Activated T-cell treated with anti-CD3 and anti-CD28 coated beads for 24 hours (primary cell): Measurements from ENCODE around the gene PRPF38B.

ENCODE experiments used
- DNase-seq: peaks from one replicate; pipeline ENCODE4 v3.0.0-alpha.2; 2020; ENCODE audit warnings: low read depth

PRPF38B gene

GRCh38 chr1:108717774-108718316, 25.7 kb downstream of the PRPF38B start:
- DNase-seq, result no peak

- DNase-seq, result no peak
These were observed 27.0 kb downstream of the PRPF38B start for GRCh38 chr1:108718927-108719655.

GRCh38 chr1:108719656-108720435, 27.7 kb downstream of the PRPF38B start:
- no peak for DNase-seq

GRCh38 chr1:108722292-108722691, 30.2 kb downstream of the PRPF38B start:
- no peak for DNase-seq

- no peak for DNase-seq
These were observed 33.8 kb downstream of the PRPF38B start for GRCh38 chr1:108725906-108726305.

- DNase-seq, result no peak
These were observed 36.3 kb downstream of the PRPF38B start for GRCh38 chr1:108728327-108728923.

- DNase-seq, result no peak
These were observed 37.4 kb downstream of the PRPF38B start for GRCh38 chr1:108729481-108729880.

GRCh38 chr1:108732398-108732797, 40.3 kb downstream of the PRPF38B start:
- no peak for DNase-seq

GRCh38 chr1:108734171-108734865, 42.2 kb downstream of the PRPF38B start:
- no peak for DNase-seq

GRCh38 chr1:108742253-108742652, 50.1 kb downstream of the PRPF38B start:
- no peak for DNase-seq

GRCh38 chr1:108745980-108746381, 53.9 kb downstream of the PRPF38B start:
- DNase-seq, result no peak

GRCh38 chr1:108746382-108747170, 54.5 kb downstream of the PRPF38B start, which contains the start of gene STXBP3:
Gene STXBP3 (plus strand): TSS chr1:108746674. CDS start chr1:108746738, 64 bp downstream.
- DNase-seq, result peak; percentile 100

- peak; percentile 13 for DNase-seq
These were observed 55.2 kb downstream of the PRPF38B start for GRCh38 chr1:108747171-108747850.

GRCh38 chr1:108747898-108748297, 55.8 kb downstream of the PRPF38B start:
- no peak for DNase-seq

- DNase-seq, result no peak
These were observed 57.0 kb downstream of the PRPF38B start for GRCh38 chr1:108749081-108749480.

- no peak for DNase-seq
These were observed 58.5 kb downstream of the PRPF38B start for GRCh38 chr1:108750476-108751181.
